GM21515 (cell line): ENCODE measurements around the gene REXO4.
A peak's percentile ranks its signal among the peaks of the same experiment; 100 is the strongest.

Experiments used
- ATAC-seq: cut with Tn5 transposase; IDR thresholded peaks from one replicate; pipeline ENCODE4 v1.9.1; 2021; ENCODE audit not compliant: unreplicated experiment

Gene REXO4

DNA sequence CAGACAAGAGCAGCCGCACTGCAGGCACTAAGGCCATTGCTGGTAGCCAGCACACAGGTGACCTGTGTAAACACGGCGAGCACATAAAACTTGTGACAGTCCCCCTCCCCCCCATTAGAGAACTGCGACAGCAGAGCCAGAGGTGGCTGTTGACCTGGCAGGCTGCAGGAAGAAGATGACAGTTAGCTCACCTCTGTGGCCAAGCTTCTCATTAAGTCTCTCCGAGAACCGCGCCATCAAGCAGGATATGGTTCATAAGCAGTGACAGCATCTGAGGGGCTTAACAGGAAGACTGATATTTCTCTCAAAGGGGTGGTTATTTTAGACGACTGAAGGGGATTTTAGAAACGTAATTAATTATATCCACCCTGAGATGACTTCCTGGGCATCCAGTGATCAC, 47.1 kb downstream of the REXO4 start:
- no peak for ATAC-seq

DNA sequence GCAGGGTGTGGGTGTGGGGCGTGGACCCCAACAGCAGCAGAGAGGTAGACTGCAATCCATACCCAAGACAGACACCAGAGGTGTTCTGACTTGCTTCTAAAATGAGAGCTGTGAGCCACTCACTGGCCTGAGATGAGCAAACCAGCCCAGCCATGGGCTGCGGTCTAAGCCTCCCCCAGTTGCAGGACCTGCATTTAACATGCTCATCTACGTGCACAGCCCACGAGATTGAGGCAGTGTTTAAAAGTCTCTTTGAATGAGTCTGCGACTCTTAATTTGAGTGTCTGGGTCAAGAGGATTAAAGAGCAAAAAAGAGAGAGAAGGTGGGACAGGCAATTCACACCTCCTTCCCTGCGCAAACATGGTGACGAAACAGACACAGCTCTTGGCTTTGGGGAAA, 47.9 kb downstream of the REXO4 start:
- ATAC-seq, result no peak

GRCh38 chr9:133369422-133369821, 48.4 kb downstream of the REXO4 start:
- ATAC-seq, result no peak

DNA sequence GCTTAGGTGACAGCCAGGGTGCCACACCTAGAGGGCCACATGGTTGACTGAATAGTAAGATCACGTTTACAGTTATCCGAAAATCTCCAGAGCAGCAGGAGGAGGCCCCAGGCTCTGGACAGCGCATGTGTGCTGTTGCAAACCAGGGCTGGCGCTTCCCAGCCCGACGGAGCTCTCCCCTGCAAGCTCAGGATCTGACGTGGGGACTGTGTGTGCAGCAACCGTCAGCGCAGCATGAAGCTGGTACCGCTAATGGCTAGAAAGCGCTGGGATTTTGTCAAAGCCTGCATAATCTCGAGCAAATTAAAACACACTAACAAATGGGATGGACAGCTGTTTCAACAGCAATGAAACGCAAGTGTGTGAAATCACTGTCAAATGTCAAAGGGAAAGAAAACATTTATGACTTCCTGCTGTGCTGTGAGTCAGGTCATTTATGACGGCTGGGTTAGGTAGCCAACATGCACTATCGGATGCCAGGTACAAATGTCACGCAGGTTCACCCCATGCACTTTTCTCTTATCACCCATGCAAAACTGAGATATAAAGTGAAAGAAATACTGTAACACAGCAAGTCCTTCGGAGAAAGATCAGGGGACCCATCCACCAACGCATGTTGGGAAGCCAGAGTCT, 49.4 kb downstream of the REXO4 start:
- ATAC-seq, result no peak

DNA sequence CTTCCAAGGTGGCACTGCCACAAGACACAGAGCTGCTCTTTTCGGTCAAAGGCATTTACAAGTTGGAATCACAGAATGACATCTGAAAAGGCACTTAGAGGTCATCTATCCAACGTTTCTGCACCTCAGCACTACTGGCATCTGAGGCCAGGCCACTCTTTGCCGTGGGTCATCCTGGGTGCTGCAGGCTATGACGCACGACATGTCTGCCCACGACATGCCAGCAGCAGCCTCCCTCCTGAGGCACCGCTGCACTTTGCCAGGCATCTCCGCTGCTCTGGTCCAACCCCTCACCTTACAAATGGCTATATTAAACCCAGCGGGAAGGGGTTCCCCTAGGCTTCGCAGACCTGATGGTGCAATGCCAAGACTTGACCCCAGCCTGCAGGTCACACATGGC, 50.0 kb downstream of the REXO4 start:
- no peak for ATAC-seq

- ATAC-seq, result no peak
Observed at GRCh38 chr9:133367221-133367620, 50.6 kb downstream of the REXO4 start.

- no peak for ATAC-seq
Observed at GRCh38 chr9:133366435-133366834, 51.4 kb downstream of the REXO4 start.

GRCh38 chr9:133362359-133363044, 55.3 kb downstream of the REXO4 start:
- ATAC-seq, result no peak

DNA sequence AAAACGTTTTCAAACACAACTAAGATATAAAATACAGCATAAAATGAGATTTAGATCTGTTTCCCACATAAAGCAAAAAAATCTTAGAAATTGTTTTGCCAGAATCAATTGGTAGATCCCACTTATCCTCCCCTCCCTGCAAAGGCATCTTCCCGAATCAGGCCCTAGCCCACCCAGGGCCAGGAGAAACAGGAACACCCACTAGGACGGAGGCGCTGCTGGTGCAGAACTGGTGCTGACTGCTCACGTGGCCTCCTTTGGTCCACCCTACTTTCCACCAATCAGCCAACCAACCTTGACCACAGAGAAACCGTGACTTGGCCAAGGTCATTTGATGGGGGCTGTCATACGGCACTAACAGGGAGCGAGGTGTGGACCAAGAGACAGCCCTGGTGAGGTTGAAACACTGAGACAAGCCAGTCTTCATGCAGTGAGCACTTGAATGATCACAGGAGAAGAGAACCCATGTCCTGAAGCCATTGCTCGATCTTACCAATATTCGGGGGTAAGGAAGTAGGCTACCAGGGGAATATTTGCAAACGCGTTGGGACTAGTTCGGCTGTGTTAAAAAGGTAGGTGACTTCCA, 56.2 kb downstream of the REXO4 start:
- ATAC-seq, result no peak

DNA sequence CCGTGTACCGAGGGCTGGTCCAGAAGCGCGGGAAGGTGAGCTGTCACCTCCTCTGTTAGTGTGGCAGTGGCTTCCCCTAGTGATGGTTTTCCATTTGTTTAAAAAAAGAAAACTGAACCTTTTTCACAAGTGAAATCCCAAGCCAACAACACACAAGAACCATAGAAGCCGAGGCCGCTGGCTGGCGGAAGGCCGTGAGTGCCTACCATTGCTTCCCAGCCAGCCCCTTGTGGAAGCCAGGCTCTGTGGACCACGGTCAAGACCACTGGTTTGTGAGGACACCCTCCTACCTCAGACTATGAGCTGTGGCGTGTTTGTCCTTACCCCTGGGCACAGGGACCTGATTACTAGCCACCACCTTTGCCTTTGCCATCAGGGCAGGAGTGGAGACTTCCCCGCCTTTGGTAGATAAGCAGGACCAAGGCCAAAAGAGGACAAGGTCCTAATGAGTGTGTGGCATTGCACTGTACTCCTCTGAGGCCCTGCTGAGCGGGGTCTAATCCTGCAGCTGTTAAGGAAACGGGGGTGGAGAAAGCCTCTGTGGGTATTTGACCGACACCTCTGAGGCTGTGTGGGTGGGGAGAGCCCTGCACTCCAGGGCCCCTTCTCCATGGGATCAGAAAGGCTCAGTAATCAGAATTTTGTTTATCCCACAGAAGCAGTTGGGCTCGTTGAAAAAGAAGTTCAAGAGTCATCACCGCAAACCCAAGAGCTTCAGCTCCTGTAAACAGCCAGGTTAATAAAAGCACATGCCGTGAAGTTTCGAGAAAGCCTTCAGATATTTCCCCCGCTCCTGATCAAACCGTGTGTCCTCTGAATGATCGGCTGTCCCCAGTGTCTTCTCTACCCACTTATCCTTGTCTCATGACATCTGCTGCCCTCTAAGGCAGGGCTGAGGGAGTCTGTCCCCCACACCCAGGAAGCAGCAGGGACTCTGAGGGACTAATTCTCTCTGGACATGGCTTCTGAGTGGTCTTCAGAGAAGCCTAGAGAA, 57.1 kb downstream of the REXO4 start:
- no peak for ATAC-seq

GRCh38 chr9:133359399-133360175, 58.2 kb downstream of the REXO4 start:
- no peak for ATAC-seq

DNA sequence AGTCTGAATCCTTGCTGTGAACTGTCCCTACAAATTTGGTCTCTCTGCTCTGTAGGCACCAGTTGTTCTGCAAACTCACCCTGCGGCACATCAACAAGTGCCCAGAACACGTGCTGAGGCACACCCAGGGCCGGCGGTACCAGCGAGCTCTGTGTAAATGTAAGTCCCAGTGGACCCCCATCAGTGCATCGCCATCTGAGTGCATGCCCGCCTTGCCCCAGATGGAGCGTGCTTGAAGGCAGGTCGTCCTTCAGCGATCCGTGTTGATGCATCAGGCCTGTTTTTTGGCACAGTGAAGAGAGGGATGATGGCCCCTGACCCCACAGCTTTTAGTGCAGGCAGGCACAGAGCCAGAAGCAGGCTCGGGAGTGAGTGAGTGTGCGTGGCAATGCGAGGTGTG, 60.2 kb downstream of the REXO4 start:
- ATAC-seq, result no peak

GRCh38 chr9:133356391-133357091, 61.3 kb downstream of the REXO4 start, which contains the start of the genes SURF1 and SURF2:
TSS of gene SURF1 (minus strand) at chr9:133356487. CDS start at chr9:133356453, 34 bp downstream.
TSS of gene SURF2 (plus strand) at chr9:133356550. CDS start at chr9:133356593, 43 bp downstream.
- ATAC-seq, result peak; percentile 52
